Activated CD8-positive, alpha-beta memory T cell treated with anti-CD3 and anti-CD28 coated beads for 48 hours (primary cell): ENCODE data around the gene RAB37.

Experiments
- DNase-seq, 3 experiments: peaks; one replicate each; pipeline ENCODE4 v3.0.0-alpha.2; 2020; ENCODE audit warnings: low read depth in 2 of 3, low spot score in 2 of 3

RAB37 gene

GRCh38 chr17:74744714-74745547, 7.9 kb downstream of the RAB37 start:
- DNase-seq: peak in 2 of 3 experiments; percentile 89 to 93

- no peak for DNase-seq
These were observed 8.6 kb downstream of the RAB37 start for GRCh38 chr17:74745548-74746177.

GRCh38 chr17:74746376-74746775, 9.3 kb downstream of the RAB37 start:
- no peak for DNase-seq

DNA sequence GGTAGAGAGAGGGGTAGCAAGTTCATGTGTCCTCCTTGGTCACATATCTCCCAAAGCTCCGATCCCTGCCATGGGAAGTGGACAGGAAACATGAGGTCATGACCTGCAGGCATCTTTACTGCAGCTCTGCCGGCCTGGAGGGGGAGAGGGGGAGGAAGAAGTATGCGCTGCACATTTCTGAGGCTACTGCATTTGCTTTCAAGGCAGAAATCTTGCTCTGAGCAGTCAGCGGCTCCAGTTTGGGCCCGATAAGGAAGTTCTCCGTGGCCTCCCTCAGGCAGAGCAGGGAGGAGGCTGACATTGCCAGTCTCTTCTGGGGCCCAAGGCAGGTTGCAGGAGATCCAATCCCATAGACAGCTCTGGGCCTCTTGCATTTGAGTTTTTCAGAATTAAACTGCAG, 9.9 kb downstream of the RAB37 start:
- DNase-seq: no peak

GRCh38 chr17:74748279-74748528, 11.1 kb downstream of the RAB37 start:
- DNase-seq: no peak

DNA sequence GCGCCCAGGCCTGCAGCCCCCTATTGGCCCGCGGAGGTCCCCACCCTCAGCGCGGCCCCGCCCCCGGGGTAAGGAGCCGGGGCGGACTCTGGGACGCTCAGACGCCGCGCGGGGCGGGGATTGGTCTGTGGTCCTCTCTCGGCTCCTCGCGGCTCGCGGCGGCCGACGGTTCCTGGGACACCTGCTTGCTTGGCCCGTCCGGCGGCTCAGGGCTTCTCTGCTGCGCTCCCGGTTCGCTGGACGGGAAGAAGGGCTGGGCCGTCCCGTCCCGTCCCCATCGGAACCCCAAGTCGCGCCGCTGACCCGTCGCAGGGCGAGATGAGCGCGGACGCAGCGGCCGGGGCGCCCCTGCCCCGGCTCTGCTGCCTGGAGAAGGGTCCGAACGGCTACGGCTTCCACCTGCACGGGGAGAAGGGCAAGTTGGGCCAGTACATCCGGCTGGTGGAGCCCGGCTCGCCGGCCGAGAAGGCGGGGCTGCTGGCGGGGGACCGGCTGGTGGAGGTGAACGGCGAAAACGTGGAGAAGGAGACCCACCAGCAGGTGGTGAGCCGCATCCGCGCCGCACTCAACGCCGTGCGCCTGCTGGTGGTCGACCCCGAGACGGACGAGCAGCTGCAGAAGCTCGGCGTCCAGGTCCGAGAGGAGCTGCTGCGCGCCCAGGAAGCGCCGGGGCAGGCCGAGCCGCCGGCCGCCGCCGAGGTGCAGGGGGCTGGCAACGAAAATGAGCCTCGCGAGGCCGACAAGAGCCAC, 11.6 kb downstream of the RAB37 start, which contains the start of gene NHERF1:
TSS of gene NHERF1 (plus strand) at position 100 of the 750 bp plus-strand sequence. CDS start at position 319, 219 bp downstream.
- peak; percentile 86 to 94 (median 91) for DNase-seq

DNA sequence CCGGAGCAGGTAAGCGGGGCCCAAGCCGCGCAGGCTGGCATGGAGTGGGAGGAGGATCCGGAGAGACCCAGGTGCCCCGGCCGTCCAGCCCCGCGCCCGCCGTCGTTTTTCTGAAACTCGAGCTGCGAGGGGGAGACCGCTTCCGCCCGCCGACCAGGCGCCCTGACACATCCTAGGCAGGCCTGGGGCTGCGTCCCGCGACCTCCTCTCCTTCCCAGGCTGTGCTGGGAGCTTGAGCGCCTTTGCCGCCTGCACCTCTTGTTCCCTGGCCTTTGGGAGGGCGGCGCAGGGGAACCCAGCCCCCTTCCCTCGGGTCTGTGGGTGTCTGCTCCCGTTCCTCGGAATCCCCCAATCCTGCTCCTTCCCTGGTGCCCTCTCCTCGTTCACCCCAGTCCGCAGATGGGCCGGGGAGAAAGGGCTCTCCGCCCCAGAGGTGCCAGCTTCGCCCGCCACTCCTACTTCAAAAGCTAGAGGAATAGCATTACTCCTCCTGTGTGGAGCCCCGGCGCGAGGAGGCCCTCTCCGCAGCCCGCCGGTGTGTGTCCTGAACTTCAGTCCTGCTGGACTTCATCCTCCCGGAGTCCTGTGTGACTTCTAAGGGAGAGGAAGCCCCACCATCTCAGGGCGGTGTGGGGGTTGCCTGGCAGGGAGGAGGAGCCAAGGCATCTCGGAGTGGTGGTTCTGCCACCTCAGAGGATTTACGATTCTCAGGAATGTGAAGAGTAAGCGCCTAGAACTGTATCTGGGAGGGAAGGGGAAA, 12.4 kb downstream of the RAB37 start:
- no peak for DNase-seq

DNA sequence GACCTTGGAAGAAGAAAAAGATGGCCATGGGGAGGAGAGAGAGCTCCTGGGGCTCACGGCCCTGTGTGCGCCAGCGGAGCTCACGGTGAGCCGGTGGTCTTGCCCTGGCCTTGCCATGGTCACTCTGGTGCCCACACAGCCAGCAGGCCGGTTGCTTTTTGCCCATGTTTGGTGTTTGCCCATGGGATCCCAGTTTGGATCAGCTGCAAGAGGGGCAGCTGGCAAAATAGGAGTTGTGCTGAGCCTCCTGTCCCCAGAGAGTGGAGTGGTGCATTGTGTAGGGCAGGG, 12.9 kb downstream of the RAB37 start:
- DNase-seq: no peak

DNA sequence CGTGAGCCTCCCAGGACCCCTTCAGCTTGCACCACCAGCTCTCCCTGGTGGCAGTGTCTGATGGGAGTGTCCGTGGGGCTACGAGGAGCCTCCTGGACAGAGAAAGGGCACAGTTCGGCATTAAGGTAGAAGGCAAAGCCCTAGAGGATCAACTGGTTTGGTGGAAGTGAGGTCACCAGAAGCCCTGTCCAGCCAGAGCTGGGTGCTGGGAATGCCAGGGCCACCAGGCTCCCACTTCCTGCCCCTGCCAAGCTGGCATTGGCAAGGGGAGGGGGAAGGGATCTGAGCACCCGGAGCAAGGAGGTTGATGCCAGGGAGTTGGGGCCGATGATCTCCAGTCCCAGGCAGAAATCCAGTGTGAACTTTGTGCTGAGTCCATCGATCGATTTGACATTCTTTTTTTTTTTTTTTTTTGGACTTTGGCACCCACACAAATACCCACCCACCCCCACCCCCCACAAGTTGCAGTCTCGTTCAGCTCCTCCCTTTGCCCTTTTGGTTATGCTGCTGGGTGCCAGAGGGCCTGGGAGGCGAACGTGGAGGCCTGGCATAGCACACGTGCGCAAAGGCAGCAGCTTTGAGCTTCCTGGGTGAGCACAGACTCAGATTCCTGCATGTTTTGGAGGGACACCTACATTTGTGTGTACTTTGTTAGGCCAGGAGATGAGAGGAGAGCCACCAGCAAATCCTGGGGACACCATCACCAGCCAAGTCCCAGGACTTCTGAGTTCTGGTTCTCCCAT, 13.4 kb downstream of the RAB37 start:
- DNase-seq: no peak

DNA sequence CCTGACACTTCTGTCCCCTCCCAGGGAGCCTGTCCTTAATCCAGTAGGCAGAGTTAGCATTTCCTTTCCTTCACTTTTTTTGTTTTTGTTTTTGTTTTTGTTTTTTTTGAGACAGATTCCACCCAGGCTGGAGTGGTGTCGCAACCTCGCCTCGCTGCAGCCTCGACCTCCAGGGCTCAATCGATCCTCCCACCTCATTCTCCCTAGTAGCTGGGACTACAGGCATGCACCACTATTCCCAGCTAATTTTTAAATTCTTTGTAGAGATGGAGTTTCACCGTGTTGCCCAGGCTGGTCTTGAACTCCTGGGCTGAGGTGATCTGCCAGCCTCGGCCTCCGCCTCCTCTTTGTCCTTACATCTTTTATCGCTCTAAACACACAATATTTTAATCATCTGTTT, 15.4 kb downstream of the RAB37 start:
- no peak for DNase-seq

DNA sequence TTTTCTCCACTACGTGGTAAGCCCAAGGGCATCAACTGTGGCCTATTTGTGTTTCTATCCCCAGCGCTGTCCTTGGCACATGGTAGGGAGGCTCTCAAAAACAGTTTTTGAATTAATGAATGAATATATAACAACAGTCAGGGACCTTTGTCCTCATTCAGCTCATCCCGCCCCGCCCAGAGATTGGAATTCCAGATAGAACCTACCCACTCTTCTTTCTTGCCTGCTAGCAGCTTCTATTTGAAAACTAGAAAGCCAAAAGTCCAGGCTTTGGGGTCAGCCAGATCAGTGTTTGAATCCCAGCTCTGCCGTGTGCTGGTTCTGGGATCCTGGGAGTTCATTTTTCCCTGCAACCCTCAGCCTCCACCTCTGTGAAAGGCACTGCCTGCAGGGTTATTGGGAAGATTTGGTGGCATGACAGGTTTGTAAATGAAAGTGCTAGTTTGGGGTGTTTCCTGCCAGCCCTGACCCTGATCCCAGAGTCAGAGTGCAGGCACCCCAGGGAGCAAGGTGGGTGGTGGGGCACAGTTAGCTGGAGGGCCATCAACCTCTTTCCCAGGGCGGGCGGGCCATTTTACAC, 15.9 kb downstream of the RAB37 start:
- DNase-seq: no peak

DNA sequence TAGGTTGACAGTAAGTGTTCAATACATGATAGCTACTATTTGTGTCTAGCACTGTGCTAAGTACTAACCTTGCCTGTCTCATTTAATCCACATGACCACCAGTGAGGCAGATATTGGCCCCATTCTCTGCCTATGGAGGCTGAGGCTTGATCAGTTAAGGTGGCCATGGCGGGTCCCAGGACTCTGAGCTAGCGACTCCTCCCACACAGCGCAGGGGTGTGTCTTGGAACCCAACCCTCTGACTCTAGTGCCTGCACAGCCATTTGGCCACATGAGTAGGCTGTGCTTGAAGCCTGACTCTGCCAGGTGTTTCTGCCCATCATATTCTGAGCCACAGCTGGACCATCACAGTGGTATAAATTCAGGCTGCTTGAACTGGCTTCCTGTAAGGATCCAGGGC, 17.8 kb downstream of the RAB37 start:
- no peak for DNase-seq

DNA sequence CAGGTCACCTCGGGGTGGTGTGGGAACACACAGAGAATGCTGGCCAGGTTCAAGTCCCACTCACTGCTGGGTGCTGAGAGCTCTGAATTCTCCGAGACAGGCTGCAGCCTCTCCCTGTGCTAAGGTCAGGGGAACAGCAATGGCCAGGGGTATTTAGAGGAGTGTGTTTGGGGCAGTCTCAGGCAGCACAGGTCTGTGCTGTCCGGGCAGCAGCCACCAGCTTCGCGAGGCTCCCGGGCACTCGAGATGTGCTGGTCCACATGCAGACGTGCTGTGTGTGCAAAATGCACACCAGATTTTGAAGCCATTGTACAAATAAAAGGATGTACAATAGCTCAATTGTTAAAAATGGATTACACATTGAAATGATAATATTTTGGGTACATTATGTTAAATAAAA, 18.5 kb downstream of the RAB37 start:
- no peak for DNase-seq

GRCh38 chr17:74756891-74757290, 19.8 kb downstream of the RAB37 start:
- no peak for DNase-seq

- no peak for DNase-seq
These were observed 20.4 kb downstream of the RAB37 start for GRCh38 chr17:74757502-74757901.

DNA sequence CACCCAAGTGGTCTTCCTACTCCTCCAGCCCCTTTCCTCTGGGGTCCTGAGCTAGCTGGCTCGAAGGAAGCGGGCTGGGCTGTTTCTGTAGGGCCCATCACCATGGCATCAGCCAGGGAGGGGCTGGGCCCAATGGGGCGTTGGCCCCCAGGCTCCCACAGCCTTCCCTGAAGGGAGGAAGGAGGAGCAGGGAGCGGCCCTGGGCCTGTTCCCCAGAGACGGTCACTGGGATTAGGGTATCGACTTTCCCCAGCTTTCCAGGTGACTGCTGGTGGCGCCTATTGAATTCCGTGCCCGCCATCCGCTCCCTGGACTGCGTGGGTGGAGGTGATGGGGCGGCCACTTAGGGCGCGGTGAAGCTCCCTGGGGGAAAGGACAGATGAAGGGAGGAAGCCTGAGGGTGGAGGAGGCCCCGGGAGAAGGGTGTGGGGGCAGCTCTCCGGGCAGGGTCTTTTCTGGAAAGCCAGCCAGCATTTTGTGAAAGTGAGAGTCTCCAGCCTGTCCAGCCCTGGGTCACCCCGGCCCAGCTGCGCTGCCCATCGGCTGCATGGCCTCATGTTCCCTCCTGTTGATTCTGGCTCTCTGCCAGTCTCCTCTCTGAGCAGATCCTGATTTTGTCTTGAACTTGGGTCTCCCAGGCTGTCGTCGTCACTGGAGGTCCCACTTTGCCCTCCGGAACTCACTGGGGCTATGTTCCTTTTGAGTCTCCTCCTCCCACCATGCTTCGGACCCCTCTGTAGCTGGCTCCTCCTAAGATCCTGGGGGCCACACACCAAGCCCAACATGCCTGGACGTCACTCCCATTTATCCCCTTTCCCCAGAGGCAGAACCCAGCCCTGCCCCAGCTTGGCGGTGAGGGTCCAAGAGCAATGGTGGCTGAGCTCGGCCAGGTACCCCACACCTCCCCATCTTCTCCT, 21.1 kb downstream of the RAB37 start:
- DNase-seq: no peak

DNA sequence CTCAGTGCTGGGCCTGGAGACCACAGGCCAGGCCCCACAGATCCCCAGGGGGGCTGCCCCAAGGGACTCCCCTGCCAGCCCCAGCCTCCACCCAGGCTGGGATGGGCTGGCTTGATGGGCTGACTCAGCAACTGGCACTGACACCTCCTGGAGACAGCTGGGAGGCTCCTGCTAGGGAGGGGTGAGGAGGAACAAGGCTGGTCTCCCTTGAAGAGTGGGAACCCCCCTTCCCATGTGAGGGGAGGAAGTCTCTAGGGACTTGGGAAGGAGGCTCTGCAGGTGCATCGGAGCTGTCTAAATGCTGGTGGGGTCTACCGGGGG, 21.8 kb downstream of the RAB37 start:
- DNase-seq: no peak

- DNase-seq: no peak
These were observed 22.3 kb downstream of the RAB37 start for GRCh38 chr17:74759243-74759801.

DNA sequence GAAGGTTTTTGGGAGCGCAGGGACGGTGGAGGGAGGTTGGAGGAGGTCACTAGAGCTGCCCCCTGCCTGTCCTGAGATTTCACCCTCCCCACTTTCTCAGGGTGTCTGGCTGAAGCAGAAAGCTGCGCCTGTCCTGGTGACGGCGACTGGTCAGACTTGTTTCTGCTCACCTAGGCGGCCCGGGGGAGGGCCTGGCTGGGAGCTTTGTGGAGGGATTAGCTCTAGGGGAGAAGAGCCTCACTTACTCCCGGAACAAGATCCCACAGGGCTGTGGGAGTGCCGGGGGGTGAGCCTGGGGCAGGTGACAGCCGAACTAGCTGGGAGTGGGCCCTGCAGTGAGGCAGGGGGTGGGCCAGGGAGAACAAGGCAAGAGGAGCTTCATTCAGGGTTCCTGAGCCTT, 22.9 kb downstream of the RAB37 start:
- no peak for DNase-seq
